Right lobe of liver (tissue), 4 donors: ENCODE results near the gene ZNRD2.
"Not testable (repeated sequence)": the region's sequence is repeated elsewhere in the genome, so short reads cannot be mapped to it uniquely, and the experiment has no call there.

Experiments
- POLR2A ChIP-seq: fragments of 450-650 bp; IDR thresholded peaks from one replicate; pipeline ENCODE4 v1.6.1; 2017; ENCODE audit warnings: antibody characterized with exemption, mild to moderate bottlenecking
- TF ChIP-seq, protein P1 (sequence below), 4 donors: fragments of 200-600 bp in 3 of 4; fragments of 450-650 bp in 1 of 4; IDR thresholded peaks; one replicate each; pipeline versions ENCODE4 v1.5.1 to v1.8.0; 2016 to 2022; ENCODE audit warnings: antibody characterized with exemption in 4 of 4, mild to moderate bottlenecking in 2 of 4
- donor health status: DM: no; HTN: no; CAD: no.
- donor health status: DM: no; HTN: no; CAD: no.
- donor health status: DM: no; HTN: yes; CAD: no.

DNA sequence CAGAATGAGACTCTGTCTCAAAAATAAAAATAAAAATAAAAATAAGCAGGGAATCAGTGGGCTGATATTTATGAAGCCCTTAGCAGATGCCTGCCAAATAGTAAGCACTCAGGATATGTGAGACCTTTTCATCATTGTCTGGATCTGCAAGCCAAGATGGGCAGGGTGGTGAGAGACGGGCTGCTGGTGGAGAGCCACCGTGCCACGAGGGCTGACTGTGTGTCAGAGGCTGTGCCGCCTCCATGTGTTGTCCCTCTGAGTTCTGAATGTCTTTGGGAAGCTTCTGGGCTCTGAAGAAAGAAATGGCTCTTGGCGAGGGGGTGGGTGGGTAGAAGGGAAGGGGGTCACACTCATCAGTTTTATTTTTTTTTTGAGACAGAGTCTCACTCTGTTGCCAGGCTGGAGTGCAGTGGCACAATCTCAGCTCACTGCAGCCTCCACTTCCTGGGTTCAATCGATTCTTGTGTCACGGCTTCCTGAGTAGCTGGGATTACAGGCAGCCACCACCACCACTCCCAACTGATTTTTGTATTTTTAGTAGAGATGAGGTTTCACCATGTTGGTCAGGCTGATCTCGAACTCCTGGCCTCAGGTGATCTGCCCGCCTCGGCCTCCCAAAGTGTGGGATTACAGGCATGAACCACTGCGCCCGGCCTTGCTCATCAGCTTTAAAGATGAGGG is 5.3 kb upstream of the ZNRD2 start:
- TF ChIP-seq, protein P1, sequence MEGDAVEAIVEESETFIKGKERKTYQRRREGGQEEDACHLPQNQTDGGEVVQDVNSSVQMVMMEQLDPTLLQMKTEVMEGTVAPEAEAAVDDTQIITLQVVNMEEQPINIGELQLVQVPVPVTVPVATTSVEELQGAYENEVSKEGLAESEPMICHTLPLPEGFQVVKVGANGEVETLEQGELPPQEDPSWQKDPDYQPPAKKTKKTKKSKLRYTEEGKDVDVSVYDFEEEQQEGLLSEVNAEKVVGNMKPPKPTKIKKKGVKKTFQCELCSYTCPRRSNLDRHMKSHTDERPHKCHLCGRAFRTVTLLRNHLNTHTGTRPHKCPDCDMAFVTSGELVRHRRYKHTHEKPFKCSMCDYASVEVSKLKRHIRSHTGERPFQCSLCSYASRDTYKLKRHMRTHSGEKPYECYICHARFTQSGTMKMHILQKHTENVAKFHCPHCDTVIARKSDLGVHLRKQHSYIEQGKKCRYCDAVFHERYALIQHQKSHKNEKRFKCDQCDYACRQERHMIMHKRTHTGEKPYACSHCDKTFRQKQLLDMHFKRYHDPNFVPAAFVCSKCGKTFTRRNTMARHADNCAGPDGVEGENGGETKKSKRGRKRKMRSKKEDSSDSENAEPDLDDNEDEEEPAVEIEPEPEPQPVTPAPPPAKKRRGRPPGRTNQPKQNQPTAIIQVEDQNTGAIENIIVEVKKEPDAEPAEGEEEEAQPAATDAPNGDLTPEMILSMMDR (IDR thresholded peaks at IDR 0.05): not testable (repeated sequence)
- not testable (repeated sequence) for TF ChIP-seq POLR2A
